Mesenchymal stem cell (in vitro differentiated cells and primary cell): ENCODE data around the gene UBL3.
A peak's percentile ranks its signal among the peaks of the same experiment; 100 is the strongest.

ENCODE experiments used
- DNase-seq: peaks from one replicate; pipeline ENCODE4 v3.0.0-alpha.2; 2013
- H2AFZ ChIP-seq: one replicate; pipeline ENCODE4 v1.6.1; 2013; ENCODE audit warnings: low read depth, mild to moderate bottlenecking, control low read depth, inconsistent platforms, low read length, moderate library complexity
- H2AK5ac ChIP-seq: 2 replicates; pipeline ENCODE4 v1.6.1; 2013; ENCODE audit warnings: low read length, moderate library complexity, mild to moderate bottlenecking, inconsistent platforms; ENCODE audit not compliant: severe bottlenecking
- H2BK120ac ChIP-seq: one replicate; pipeline ENCODE4 v1.6.1; 2013; ENCODE audit warnings: low read depth, mild to moderate bottlenecking, inconsistent platforms, low read length, moderate library complexity
- H2BK12ac ChIP-seq, 2 experiments: one replicate each; pipeline ENCODE4 v1.6.1; 2013; ENCODE audit warnings: inconsistent platforms in 2 of 2, low read length in 2 of 2, mild to moderate bottlenecking in 2 of 2, moderate library complexity in 2 of 2, control low read depth in 1 of 2
- H2BK15ac ChIP-seq: one replicate; pipeline ENCODE4 v1.6.1; 2013; ENCODE audit warnings: mild to moderate bottlenecking, low read depth, inconsistent platforms; ENCODE audit not compliant: poor library complexity, severe bottlenecking
- H2BK5ac ChIP-seq: 2 replicates; pipeline ENCODE4 v1.6.1; 2013; ENCODE audit warnings: low read depth, mild to moderate bottlenecking, low read length, control low read depth, inconsistent platforms; ENCODE audit not compliant: poor library complexity, severe bottlenecking
- H3K14ac ChIP-seq, 2 experiments: one replicate each; pipeline ENCODE4 v1.6.1; 2013; ENCODE audit warnings: inconsistent platforms in 2 of 2, low read length in 2 of 2, control low read depth in 1 of 2, mild to moderate bottlenecking in 1 of 2, moderate library complexity in 1 of 2
- H3K18ac ChIP-seq, 2 experiments: one replicate each; pipeline ENCODE4 v1.6.1; 2013; ENCODE audit warnings: inconsistent platforms in 2 of 2, low read length in 2 of 2, control low read depth in 1 of 2, low read depth in 1 of 2, mild to moderate bottlenecking in 1 of 2
- H3K23ac ChIP-seq, 2 experiments: one replicate each; pipeline ENCODE4 v1.6.1; 2013; ENCODE audit warnings: inconsistent platforms in 2 of 2, low read length in 2 of 2, mild to moderate bottlenecking in 2 of 2, moderate library complexity in 2 of 2, control low read depth in 1 of 2
- H3K27ac ChIP-seq: 2 replicates; pipeline ENCODE4 v1.5.1; 2013; ENCODE audit warnings: mild to moderate bottlenecking, moderate library complexity, low read length, control low read depth, inconsistent platforms; ENCODE audit not compliant: poor library complexity, severe bottlenecking
- H3K27me3 ChIP-seq, 2 experiments: 2 replicates each; pipeline versions ENCODE4 v1.6.1 to v1.7.0; 2013; ENCODE audit warnings: low read length in 2 of 2, mild to moderate bottlenecking in 2 of 2, moderate library complexity in 2 of 2, control low read depth in 1 of 2, inconsistent platforms in 1 of 2; ENCODE audit not compliant: control insufficient read depth in 1 of 2, insufficient read depth in 1 of 2
- H3K36me3 ChIP-seq, 2 experiments: 2 replicates each; pipeline versions ENCODE4 v1.6.1 to v1.7.0; 2013; ENCODE audit warnings: low read length in 2 of 2, control low read depth in 1 of 2, inconsistent platforms in 1 of 2, low read depth in 1 of 2, mild to moderate bottlenecking in 1 of 2; ENCODE audit not compliant: insufficient read depth in 2 of 2, control insufficient read depth in 1 of 2
- H3K4ac ChIP-seq, 2 experiments: one replicate each; pipeline ENCODE4 v1.6.1; 2013; ENCODE audit warnings: inconsistent platforms in 2 of 2, low read length in 2 of 2, mild to moderate bottlenecking in 2 of 2, moderate library complexity in 2 of 2, control low read depth in 1 of 2, low read depth in 1 of 2
- H3K4me1 ChIP-seq: 2 replicates; pipeline ENCODE4 v1.6.1; 2013; ENCODE audit warnings: low read depth, low read length, control low read depth; ENCODE audit not compliant: control insufficient read depth, insufficient read depth
- H3K4me2 ChIP-seq: 2 replicates; pipeline ENCODE4 v1.6.1; 2013; ENCODE audit warnings: low read length, mild to moderate bottlenecking, inconsistent platforms; ENCODE audit not compliant: poor library complexity, severe bottlenecking
- H3K4me3 ChIP-seq, 2 experiments: 2 replicates each; pipeline versions ENCODE4 v1.5.1 to v1.7.0; 2013; ENCODE audit warnings: low read length in 2 of 2, mild to moderate bottlenecking in 2 of 2, control low read depth in 1 of 2, low read depth in 1 of 2; ENCODE audit not compliant: insufficient read depth in 1 of 2
- H3K79me1 ChIP-seq: replicated peaks from 2 replicates; pipeline ENCODE4 v1.6.1; 2013; ENCODE audit warnings: mild to moderate bottlenecking, control low read depth, low read length, inconsistent platforms; ENCODE audit not compliant: poor library complexity, severe bottlenecking
- H3K9ac ChIP-seq: 2 replicates; pipeline ENCODE4 v1.7.0; 2013; ENCODE audit warnings: mild to moderate bottlenecking, low read length, moderate library complexity
- H3K9me3 ChIP-seq: 2 replicates; pipeline ENCODE4 v1.7.0; 2013; ENCODE audit warnings: mild to moderate bottlenecking, low read length; ENCODE audit not compliant: control insufficient read depth
- H4K8ac ChIP-seq: one replicate; pipeline ENCODE4 v1.6.1; 2013; ENCODE audit warnings: inconsistent platforms, mild to moderate bottlenecking, low read length, moderate library complexity
- H4K91ac ChIP-seq: one replicate; pipeline ENCODE4 v1.6.1; 2013; ENCODE audit warnings: mild to moderate bottlenecking, low read length, inconsistent platforms
- WGBS: methylation state at CpG from one replicate; pipeline ENCODE4 v1.1.7; 2013; ENCODE audit warnings: mixed read lengths; 5-methylcytosine and 5-hydroxymethylcytosine counted together

UBL3 gene

GRCh38 chr13:29886446-29886845 lies 36.0 kb upstream of the UBL3 start:
- no peaks in the 10 kb centered on the region for H3K36me3 ChIP-seq
- H3K27me3 ChIP-seq = no peaks in the 10 kb centered on the region
- peaks cover 2% of the 10 kb centered on the region for H3K4me1 ChIP-seq
- H3K18ac ChIP-seq = no peak overlapping the region
- H4K91ac ChIP-seq = no peak overlapping the region
- H4K8ac ChIP-seq = no peak overlapping the region
- H3K4me2 ChIP-seq = no peak overlapping the region
- no peak for DNase-seq
- H2BK15ac ChIP-seq = no peak overlapping the region
- no peak overlapping the region for H3K23ac ChIP-seq
- H3K9me3 ChIP-seq = no peaks in the 10 kb centered on the region
- 92% methylated on average over 8 of the region's 8 CpGs for WGBS
- peak overlapping the region in 1 of 2 experiments; percentile 2 for H3K14ac ChIP-seq
- no peak overlapping the region for H3K4me3 ChIP-seq
- no peak overlapping the region for H2BK5ac ChIP-seq
- no peak overlapping the region for H2BK12ac ChIP-seq
- H3K27ac ChIP-seq = no peak overlapping the region
- no peak overlapping the region for H2AFZ ChIP-seq
- no peak overlapping the region for H3K9ac ChIP-seq
- no peak overlapping the region for H2AK5ac ChIP-seq
- H2BK120ac ChIP-seq = no peak overlapping the region
- H3K79me1 ChIP-seq = no peaks in the 10 kb centered on the region
- no peak overlapping the region for H3K4ac ChIP-seq

- Histone ChIP-seq H3K9me3 (no peaks in the 10 kb centered on the region), H4K8ac (no peak overlapping the region), H2BK12ac (no peak overlapping the region), H3K27ac (no peak overlapping the region), H2BK15ac (no peak overlapping the region), H2BK120ac (no peak overlapping the region), H2AK5ac (no peak overlapping the region), H3K14ac (no peak overlapping the region), H4K91ac (no peak overlapping the region), H2BK5ac (no peak overlapping the region), H3K79me1 (no peaks in the 10 kb centered on the region), H3K4me3 (no peak overlapping the region), H3K9ac (no peak overlapping the region), H3K18ac (no peak overlapping the region), H2AFZ (no peak overlapping the region), H3K23ac (no peak overlapping the region), H3K4ac (no peak overlapping the region), H3K4me1 (peaks cover 2% of the 10 kb centered on the region), H3K27me3 (no peaks in the 10 kb centered on the region), H3K36me3 (no peaks in the 10 kb centered on the region), H3K4me2 (no peak overlapping the region)
- 97% methylated on average over 1 of the region's 1 CpG for WGBS
- no peak for DNase-seq
Observed at GRCh38 chr13:29885989-29886388, 35.6 kb upstream of the UBL3 start.

- H3K23ac ChIP-seq = no peak overlapping the region
- peaks cover 0 to 4% of the 10 kb centered on the region in 2 experiments for H3K27me3 ChIP-seq
- DNase-seq = no peak
- no peak overlapping the region for H2AFZ ChIP-seq
- no peak overlapping the region for H3K4me3 ChIP-seq
- no peaks in the 10 kb centered on the region for H3K36me3 ChIP-seq
- H3K9ac ChIP-seq = peak overlapping the region; percentile 44
- no peak overlapping the region for H3K27ac ChIP-seq
- no peak overlapping the region for H2BK12ac ChIP-seq
- no peak overlapping the region for H3K14ac ChIP-seq
- WGBS = 75% methylated on average over 5 of the region's 7 CpGs
- peaks cover 2% of the 10 kb centered on the region for H3K4me1 ChIP-seq
- H3K18ac ChIP-seq = no peak overlapping the region
- H4K91ac ChIP-seq = no peak overlapping the region
- no peak overlapping the region for H2AK5ac ChIP-seq
- no peak overlapping the region for H2BK15ac ChIP-seq
- no peaks in the 10 kb centered on the region for H3K9me3 ChIP-seq
- no peaks in the 10 kb centered on the region for H3K79me1 ChIP-seq
- no peak overlapping the region for H3K4me2 ChIP-seq
- H4K8ac ChIP-seq = no peak overlapping the region
- no peak overlapping the region for H2BK120ac ChIP-seq
- no peak overlapping the region for H2BK5ac ChIP-seq
- H3K4ac ChIP-seq = no peak overlapping the region
Observed at GRCh38 chr13:29884671-29885430, 34.4 kb upstream of the UBL3 start.

GRCh38 chr13:29883941-29884518 lies 33.6 kb upstream of the UBL3 start:
- Histone ChIP-seq H3K4me2 (no peak overlapping the region), H2BK12ac (no peak overlapping the region), H3K4me3 (no peak overlapping the region), H4K91ac (no peak overlapping the region), H3K9ac (no peak overlapping the region), H3K4me1 (peaks cover 2% of the 10 kb centered on the region), H3K18ac (no peak overlapping the region), H2BK120ac (no peak overlapping the region), H2AFZ (no peak overlapping the region), H2BK15ac (no peak overlapping the region), H3K23ac (no peak overlapping the region), H2AK5ac (no peak overlapping the region), H3K9me3 (no peaks in the 10 kb centered on the region), H4K8ac (no peak overlapping the region), H3K27me3 (peaks cover 0 to 4% of the 10 kb centered on the region in 2 experiments), H3K36me3 (no peaks in the 10 kb centered on the region), H3K79me1 (no peaks in the 10 kb centered on the region), H3K27ac (no peak overlapping the region), H3K4ac (no peak overlapping the region), H3K14ac (no peak overlapping the region), H2BK5ac (no peak overlapping the region)
- WGBS = 84% methylated on average over 4 of the region's 6 CpGs
- DNase-seq = no peak
